Kidney (tissue), 14 donors: ENCODE data around the gene LBH. TPM values are rescaled to one million over a fixed set of nuclear protein-coding genes. Genes with fewer than 3 reads are reported as not detected.

ENCODE experiments used
- DNase-seq, 5 donors: peaks; one replicate each; pipeline ENCODE4 v3.0.0-alpha.2; 2013 to 2020
- FAIRE-seq: peaks from 2 replicates; lab custom pipeline; 2012; peaks lifted over from hg19 to GRCh38; lab: Jason Lieb, UNC
- H3K27ac ChIP-seq, 2 donors: one replicate each; pipeline ENCODE4 v1.7.0; 2013; ENCODE audit warnings: low read depth in 2 of 2, low read length in 2 of 2, inconsistent platforms in 1 of 2
- H3K27me3 ChIP-seq: one replicate; pipeline ENCODE4 v1.7.1; 2013; ENCODE audit warnings: low read length, inconsistent platforms; ENCODE audit not compliant: control insufficient read depth, insufficient read depth
- H3K36me3 ChIP-seq, 3 donors: one replicate each; pipeline versions ENCODE4 v1.7.0 to v1.7.1; 2013; ENCODE audit warnings: low read length in 3 of 3, control low read depth in 1 of 3, inconsistent platforms in 1 of 3; ENCODE audit not compliant: insufficient read depth in 3 of 3, control insufficient read depth in 2 of 3
- H3K4me1 ChIP-seq, 3 donors: one replicate each; pipeline versions ENCODE4 v1.7.0 to v1.7.1; 2013; ENCODE audit warnings: low read length in 3 of 3, inconsistent platforms in 1 of 3, low read depth in 1 of 3; ENCODE audit not compliant: control insufficient read depth in 2 of 3, insufficient read depth in 2 of 3
- H3K4me3 ChIP-seq, 3 donors: one replicate each; pipeline versions ENCODE4 v1.7.0 to v1.8.1; 2013; ENCODE audit warnings: low read length in 3 of 3, control low read depth in 1 of 3, inconsistent platforms in 1 of 3
- H3K9ac ChIP-seq, 3 donors: one replicate each; pipeline versions ENCODE4 v1.7.0 to v1.7.1; 2013; ENCODE audit warnings: low read length in 3 of 3, control low read depth in 1 of 3, inconsistent platforms in 1 of 3
- H3K9me3 ChIP-seq, 3 donors: one replicate each; pipeline versions ENCODE4 v1.7.0 to v1.7.1; 2013; ENCODE audit warnings: low read length in 3 of 3, control low read depth in 1 of 3, inconsistent platforms in 1 of 3; ENCODE audit not compliant: control insufficient read depth in 2 of 3, insufficient read depth in 1 of 3
- intact Hi-C: fragments of 100-400 bp; cut with DNase I; formaldehyde crosslinking; loops from one replicate; pipeline ENCODE4 v1.11.1; 2022
- polyA plus RNA-seq: library from polyadenylated mRNA; stranded (reverse); fragments of 350-450 nt; fragmentation: Illumina TruSeq; extraction: RNeasy Lipid Tissue Mini Kit (QIAGEN cat#74804); gene quantifications from one replicate; pipeline ENCODE4 v1.2.3, GENCODE V29; 2014; ENCODE audit warnings: low read depth, low replicate concordance; ENCODE audit not compliant: insufficient read depth
- total RNA-seq: library from RNA; stranded (reverse); fragmentation: NEBNext Ultra II Directional; extraction: Animal tissue kit (Norgen Biotek cat#: 25700); gene quantifications from one replicate; pipeline ENCODE4 v1.2.1, GENCODE V29; 2021
- TF ChIP-seq, protein P1 (sequence below): IDR thresholded peaks from 3 replicates; pipeline ENCODE4 v1.5.1; 2012; ENCODE audit warnings: mild to moderate bottlenecking, moderate library complexity, borderline replicate concordance; ENCODE audit not compliant: insufficient read depth; ENCODE audit errors: extremely low read depth
- donor health status: control.
- donor health status: control.
- donor health status: control.
- donor health status: control.
- donor health status: control.
- donor health status: DM: yes; HTN: yes; CAD: no.
- donor health status: Normal renal cell carcinoma (clear cell type).

LBH gene
- total and polyA plus RNA-seq, 2 donors from 2014 or later = 27.2 to 81.9 TPM

DNA sequence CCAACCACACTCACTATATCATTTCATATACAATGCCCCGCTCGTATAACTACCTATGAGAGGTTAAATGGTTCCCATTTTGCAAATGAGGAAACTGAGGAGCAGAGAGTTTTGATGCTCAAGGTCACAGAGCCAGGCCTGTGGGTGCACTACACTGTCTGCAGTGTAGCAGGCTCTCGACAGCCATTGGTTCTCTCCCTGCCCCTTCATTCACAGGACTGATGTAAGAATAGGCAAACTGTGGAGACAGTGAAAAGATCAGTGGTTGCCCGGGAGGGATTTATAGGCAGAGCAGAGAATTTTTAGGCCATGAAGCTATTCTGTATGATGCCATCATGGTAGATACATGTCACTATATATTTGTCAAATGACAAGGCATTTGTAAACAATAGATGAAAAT is 39.0 kb upstream of the LBH start:
- Histone ChIP-seq H3K36me3 (no peaks in the 10 kb centered on the region), H3K27me3 (no peaks in the 10 kb centered on the region), H3K4me1 (no peaks in the 10 kb centered on the region), H3K9me3 (no peaks in the 10 kb centered on the region), H3K4me3 (no peak overlapping the region), H3K27ac (no peak overlapping the region), H3K9ac (no peak overlapping the region)
- intact Hi-C loops = no loop called here
- FAIRE-seq (no peak), DNase-seq (no peak)
- TF ChIP-seq, protein P1, sequence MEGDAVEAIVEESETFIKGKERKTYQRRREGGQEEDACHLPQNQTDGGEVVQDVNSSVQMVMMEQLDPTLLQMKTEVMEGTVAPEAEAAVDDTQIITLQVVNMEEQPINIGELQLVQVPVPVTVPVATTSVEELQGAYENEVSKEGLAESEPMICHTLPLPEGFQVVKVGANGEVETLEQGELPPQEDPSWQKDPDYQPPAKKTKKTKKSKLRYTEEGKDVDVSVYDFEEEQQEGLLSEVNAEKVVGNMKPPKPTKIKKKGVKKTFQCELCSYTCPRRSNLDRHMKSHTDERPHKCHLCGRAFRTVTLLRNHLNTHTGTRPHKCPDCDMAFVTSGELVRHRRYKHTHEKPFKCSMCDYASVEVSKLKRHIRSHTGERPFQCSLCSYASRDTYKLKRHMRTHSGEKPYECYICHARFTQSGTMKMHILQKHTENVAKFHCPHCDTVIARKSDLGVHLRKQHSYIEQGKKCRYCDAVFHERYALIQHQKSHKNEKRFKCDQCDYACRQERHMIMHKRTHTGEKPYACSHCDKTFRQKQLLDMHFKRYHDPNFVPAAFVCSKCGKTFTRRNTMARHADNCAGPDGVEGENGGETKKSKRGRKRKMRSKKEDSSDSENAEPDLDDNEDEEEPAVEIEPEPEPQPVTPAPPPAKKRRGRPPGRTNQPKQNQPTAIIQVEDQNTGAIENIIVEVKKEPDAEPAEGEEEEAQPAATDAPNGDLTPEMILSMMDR = no peak

DNA sequence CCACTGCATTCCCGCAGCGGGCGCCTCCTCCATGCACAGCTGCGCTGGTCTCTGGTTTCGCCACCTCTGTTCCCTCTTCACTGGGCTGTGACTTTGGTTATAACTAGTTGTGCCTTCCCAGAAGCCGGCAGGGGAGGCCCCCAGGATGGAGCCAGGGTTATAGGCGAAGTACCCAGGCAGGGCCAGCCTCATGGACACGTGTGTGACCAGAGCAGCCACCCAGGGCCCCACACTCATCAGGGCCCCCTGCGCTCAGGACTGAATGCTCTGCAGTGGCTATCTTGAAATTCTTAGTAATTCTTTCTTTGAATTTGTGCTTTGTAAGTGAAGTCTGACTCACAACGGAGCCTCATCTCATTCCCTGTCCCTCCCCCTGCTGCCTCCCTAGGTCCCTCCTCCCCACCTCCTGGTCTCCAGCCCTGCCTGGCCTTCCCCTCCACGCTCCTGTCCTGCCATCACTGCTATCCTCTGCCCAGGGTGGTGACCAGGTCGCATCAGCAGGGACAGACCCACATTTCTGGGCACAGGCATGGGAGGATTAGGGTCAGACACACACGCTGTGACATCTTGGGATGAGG is 38.1 kb upstream of the LBH start:
- no peak overlapping the region for H3K9ac ChIP-seq
- FAIRE-seq = no peak
- no peak overlapping the region for H3K4me3 ChIP-seq
- TF ChIP-seq, protein P1 = no peak
- DNase-seq = no peak
- no peaks in the 10 kb centered on the region for H3K9me3 ChIP-seq
- H3K27me3 ChIP-seq = no peaks in the 10 kb centered on the region
- H3K27ac ChIP-seq = no peak overlapping the region
- H3K36me3 ChIP-seq = no peaks in the 10 kb centered on the region
- intact Hi-C loops = no loop called here
- H3K4me1 ChIP-seq = no peaks in the 10 kb centered on the region

DNA sequence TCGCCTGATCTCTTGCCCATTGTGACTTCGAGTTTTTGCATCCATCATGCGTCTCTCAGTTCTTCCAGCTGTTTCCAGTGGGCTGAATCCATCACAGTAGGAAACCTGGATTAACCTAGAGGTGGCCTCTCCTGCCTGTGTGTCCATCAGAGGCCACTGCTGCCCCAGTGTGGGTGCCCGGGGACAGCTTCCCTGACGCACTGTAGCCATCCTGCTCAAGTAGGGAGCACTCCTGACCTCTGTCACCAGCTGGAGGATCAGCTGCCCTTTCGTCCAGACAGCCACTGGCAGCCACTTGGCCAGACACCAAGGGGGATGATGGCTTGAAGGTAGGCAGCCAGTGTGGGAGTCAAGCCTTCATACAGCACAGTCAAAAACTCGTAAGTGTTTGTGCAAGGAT is 36.9 kb upstream of the LBH start:
- Histone ChIP-seq H3K9me3 (no peaks in the 10 kb centered on the region), H3K36me3 (no peaks in the 10 kb centered on the region), H3K9ac (no peak overlapping the region), H3K4me1 (no peaks in the 10 kb centered on the region), H3K27ac (no peak overlapping the region), H3K4me3 (no peak overlapping the region), H3K27me3 (no peaks in the 10 kb centered on the region)
- DNase-seq = no peak
- TF ChIP-seq, protein P1 = no peak
- intact Hi-C loops = no loop called here
- FAIRE-seq = no peak

DNA sequence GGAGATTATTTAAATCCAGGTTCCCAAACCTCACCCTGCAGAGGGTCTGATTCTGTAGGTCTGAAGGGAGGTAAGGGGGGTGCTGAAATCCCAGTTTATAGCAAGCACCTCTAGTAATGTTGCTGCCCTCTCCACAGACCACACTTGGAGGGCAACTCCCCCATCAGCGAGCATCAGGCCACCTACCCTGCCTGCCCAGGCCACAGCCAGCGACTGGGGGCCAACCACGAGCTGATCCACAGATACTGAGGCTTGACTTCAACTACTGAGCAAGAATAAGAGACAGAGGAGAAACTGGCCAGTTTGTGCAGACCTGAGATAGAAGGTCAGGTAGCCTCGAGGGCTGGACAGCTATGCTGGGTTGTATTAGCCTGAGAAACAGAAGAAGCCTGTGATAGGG is 36.3 kb upstream of the LBH start:
- intact Hi-C loops = no loop called here
- Histone ChIP-seq H3K36me3 (no peaks in the 10 kb centered on the region), H3K9me3 (no peaks in the 10 kb centered on the region), H3K27me3 (no peaks in the 10 kb centered on the region), H3K9ac (no peak overlapping the region), H3K4me1 (no peaks in the 10 kb centered on the region), H3K4me3 (no peak overlapping the region), H3K27ac (no peak overlapping the region)
- DNase-seq (no peak), FAIRE-seq (no peak)
- TF ChIP-seq, protein P1 = no peak
